ENCODE results near the gene H1-8.
"Not testable (repeated sequence)": the region's sequence is repeated elsewhere in the genome, so short reads cannot be mapped to it uniquely, and the experiment has no call there.

The H1-8 gene

DNA sequence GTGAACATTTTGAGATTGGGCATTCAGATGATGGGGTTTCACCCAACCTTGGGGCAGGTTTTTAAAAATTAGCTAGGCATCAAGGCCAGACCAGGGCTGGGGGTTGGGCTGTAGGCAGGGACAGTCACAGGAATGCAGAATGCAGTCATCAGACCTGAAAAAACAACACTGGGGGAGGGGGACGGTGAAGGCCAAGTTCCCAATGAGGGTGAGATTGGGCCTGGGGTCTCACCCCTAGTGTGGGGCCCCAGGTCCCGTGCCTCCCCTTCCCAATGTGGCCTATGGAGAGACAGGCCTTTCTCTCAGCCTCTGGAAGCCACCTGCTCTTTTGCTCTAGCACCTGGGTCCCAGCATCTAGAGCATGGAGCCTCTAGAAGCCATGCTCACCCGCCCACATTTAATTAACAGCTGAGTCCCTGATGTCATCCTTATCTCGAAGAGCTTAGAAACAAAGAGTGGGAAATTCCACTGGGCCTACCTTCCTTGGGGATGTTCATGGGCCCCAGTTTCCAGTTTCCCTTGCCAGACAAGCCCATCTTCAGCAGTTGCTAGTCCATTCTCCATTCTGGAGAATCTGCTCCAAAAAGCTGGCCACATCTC lies 8.4 kb upstream of the H1-8 start:
- DNase-seq = no peak

DNA sequence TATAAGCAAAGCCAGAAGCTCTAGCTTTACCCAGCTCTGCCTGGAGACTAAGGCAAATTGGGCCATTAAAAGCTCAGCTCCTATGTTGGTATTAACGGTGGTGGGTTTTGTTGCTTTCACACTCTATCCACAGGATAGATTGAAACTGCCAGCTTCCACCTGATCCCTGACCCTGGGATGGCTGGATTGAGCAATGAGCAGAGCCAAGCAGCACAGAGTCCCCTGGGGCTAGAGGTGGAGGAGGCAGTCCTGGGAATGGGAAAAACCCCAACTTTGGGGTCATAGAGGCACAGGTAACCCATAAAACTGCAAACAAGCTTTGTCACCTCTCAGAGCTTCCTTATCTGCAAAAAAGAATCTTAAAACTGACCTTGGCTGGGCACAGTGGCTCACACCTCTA lies 7.9 kb upstream of the H1-8 start:
- no peak for DNase-seq

DNA sequence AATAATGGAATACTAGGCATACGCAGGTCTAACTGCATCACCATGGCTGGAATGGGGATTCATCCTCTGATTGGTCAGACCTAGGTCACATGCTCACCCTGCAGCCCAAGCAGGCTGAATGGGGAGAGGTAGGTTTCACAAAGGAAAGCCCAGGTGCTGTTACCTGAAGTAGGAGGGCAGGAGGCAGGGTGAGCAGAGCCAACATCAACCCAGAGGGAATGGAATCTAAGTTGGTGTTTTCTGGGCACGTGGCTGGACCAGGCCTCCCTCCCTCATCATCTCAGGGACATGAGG lies 6.7 kb upstream of the H1-8 start:
- no peak for DNase-seq

DNA sequence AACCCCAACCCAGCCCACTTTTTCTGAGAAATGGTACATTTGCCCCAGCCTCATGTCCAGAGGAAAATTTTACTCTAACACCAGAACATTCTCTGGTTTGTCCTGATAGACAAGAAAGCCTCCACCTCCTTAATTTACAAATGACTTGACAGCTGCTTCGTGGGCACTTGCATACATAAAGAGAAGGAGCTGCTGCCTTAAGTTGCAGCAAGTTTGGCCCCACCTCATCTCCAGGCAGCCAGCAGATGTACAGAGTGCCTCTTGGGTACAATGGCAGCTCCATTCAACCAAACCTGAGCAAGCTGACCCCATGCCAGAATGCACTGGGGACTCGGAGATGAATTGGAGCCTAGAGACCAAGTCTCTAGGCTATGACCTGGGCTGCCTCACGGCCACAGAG lies 6.2 kb upstream of the H1-8 start:
- no peak for DNase-seq

DNA sequence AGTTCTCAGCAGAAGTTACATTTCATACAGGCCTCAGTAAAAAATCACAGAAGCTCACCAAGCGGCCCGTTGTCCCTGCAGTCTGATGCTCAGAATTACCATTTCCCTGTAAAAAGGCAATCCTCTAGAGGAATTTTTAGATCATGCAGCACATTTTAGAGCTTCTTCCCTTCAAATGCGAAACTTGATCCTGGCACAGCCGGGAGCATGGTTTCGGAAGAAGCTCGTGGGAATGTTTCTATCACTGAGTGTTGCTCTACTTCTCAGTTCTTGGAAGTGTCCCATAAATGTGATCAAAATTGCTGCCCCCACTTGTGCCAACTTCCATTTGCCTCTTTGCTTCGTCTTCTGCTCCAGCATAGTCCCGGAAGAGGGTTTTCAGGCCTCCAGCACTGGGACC lies 3.8 kb upstream of the H1-8 start:
- no peak for DNase-seq

DNA sequence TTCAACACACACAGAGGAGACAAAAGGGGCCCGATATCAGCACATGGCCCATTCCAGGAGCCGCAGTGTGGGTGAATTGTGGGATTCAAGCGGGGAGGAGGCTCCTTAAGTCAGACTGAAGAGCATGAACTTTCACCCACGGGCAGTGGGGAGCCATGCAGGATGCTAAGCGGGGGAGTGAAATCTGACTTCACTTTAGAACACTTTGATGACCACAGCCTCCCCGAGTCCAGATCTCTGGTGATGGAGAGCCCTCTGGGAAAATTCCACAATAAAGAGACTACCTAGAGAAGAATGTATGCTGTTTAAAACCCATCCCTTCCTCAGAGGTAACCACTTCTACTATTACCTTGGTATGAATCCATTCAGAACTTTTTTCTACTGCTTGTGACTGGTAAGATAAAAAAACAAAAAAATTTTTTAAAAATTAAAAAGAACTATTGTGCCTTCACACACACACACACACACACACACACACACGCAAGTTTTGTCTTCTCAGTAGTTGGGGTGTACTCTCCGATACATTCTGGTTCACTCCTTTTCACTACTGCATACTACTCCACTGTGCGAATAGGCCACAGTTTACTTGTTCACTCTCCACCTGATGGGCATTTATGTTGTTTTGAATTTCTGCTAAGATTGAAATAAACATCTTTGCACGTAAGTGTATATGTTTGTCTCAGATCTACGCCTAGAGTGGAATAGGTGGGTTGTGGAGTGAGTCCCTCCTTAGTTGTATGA lies 2.0 kb upstream of the H1-8 start:
- no peak for DNase-seq

DNA sequence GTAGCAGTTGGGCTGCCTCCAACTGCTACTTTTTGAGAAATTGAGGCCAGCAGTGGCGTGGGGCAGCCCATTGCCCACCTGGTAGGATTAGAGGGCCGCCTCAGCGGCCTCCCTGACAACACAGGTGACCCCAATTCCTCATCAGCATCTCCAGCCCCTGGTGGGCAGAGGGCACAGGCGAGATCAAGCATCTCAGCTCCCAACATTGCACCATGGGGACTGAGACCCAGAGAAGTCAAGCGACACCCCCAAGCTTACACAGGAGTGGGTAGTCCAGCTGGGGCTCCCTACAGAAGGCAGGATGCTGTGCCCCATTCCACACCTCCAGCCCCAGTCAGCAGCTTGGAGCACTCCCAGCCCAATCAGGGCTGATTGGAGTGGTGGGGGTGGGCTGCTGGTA lies 228 bp upstream of the H1-8 start:
- no peak for DNase-seq

DNA sequence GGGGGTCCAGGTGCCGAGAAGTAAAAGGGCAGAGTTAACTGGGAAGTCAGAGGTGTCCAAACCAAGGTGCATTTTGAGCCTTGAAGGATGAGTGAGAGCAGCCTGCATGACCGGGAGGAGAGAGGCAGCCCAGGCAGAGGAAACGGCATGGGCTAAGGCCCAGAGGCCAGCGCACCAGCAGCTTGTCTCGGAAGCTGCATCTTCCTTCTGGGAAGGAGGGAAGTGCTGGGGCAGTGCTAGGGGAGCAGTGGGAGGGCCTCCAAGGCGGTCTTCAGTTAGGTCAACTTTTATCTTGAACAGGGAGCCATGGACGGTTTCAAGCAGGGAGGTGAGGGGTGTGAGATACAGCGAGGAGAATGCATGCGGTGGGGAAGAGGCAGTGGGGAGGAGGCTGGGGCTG lies 1.0 kb downstream of the H1-8 start:
- no peak for DNase-seq

DNA sequence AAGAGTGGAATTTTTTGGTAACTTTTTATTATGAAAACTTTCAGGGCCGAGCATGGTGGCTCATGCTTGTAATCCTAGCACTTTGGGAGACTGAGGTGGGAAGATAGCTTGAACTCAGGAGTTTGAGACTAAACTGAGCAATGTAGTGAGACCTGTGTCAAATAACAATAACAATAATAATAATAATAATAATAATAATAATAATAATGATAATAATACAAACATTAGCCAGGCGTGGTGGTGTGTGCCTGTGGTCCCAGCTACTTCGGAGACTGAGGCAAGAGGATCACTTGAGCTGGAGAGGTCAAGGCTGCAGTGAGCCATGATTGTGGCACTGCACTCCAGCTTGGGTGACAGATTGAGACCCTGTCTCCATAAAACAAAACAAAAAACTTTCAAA lies 3.0 kb downstream of the H1-8 start:
- DNase-seq = not testable (repeated sequence)

DNA sequence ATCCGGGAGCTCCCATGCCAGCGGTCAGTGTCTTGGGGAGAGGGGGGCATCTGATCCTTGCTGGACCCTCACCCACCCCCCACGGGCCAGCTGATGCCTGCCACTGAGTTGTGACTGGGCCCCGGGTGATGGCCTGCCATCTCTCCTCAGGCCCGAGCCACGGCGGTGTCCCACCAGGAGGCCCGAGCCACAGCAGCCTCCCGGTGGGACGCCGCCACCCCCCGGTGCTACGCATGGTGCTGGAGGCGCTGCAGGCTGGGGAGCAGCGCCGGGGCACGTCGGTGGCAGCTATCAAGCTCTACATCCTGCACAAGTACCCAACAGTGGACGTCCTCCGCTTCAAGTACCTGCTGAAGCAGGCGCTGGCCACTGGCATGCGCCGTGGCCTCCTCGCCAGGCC lies 4.3 kb downstream of the H1-8 start:
- DNase-seq = no peak

DNA sequence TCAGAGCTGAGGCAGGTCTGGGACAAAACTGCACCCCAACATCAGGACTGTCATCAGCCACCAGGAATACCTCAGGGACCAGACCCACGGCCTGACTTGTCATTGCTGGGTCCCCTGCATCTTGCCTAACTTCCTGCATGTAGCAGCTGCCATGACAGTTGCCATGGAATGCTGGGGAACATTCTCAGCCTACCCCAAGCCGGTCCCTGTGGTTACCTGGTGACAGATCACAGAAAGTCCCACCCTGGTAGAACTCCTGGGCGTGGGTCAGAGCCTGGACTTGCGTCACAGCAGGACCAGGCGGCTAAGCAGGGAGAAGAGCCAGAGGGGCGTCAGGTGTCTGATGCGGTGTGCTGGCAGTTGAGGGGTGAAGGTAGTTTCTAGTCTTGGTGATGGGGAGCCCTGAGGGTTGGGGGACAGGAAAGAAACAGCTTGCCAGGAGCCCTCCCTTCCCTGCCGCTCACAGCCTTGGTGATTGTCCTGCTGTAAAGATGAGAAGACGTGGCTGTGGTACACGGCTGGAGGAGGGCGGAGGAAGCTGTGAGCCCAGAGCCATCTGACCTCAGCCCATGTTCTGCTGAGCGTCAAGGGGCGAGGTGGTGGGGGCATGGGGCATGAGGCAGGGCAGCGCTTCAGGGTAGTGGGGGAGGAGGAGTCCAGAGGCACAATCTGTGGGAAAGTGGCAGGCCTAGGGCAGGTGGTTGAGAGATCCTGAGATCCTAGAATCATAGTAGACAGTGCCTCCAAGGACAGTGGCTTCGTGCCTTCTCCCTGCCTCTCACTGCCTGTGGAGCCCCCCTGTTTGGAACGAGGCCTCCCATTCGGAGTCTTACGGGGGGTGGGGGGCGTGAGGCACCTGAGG lies 5.4 kb downstream of the H1-8 start:
- DNase-seq = no peak

DNA sequence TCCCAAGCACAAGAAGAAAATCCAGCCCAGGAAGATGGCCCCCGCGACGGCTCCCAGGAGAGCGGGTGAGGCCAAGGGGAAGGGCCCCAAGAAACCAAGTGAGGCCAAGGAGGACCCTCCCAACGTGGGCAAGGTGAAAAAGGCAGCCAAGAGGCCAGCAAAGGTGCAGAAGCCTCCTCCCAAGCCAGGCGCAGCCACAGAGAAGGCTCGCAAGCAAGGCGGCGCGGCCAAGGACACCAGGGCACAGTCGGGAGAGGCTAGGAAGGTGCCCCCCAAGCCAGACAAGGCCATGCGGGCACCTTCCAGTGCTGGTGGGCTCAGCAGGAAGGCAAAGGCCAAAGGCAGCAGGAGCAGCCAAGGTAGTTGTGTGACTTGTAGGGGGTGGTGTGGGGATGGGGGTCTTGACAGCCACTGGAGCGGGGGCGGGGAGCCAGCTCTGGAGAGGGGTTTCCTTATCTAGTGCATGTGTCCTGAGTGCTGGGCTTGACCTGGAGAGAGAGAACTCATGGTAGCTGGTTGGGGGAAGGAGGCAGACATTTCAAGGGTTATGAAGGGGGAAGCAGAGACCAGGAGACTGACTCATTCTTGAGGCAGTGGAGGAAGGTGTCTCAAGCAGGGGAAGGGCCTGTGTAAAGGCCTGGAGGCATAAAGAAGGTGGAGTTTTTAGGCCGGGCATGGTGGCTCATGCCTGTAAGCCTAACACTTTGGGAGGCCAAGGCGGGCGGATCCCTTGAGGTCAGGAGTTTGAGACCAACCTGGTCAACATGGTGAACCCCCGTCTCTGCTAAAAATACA lies 6.2 kb downstream of the H1-8 start:
- no peak for DNase-seq

DNA sequence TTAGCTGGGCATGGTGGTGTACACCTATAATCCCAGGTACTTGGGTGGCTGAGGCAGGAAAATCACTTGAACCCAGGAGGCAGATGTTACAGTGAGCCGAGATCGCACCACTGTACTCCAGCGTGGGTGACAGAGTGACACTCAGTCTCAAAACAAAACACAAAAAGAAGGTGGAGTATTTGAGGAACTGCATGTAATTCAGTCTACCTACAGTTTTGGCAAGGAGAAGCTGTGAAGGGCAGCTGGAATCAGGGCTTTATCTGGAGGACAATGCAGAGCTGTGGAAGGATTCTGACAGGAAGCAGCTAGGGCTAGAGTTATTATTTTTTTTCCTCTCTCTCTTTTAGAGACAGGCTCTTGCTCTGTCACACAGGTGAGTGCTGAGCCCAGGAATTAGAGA lies 6.8 kb downstream of the H1-8 start:
- no peak for DNase-seq

DNA sequence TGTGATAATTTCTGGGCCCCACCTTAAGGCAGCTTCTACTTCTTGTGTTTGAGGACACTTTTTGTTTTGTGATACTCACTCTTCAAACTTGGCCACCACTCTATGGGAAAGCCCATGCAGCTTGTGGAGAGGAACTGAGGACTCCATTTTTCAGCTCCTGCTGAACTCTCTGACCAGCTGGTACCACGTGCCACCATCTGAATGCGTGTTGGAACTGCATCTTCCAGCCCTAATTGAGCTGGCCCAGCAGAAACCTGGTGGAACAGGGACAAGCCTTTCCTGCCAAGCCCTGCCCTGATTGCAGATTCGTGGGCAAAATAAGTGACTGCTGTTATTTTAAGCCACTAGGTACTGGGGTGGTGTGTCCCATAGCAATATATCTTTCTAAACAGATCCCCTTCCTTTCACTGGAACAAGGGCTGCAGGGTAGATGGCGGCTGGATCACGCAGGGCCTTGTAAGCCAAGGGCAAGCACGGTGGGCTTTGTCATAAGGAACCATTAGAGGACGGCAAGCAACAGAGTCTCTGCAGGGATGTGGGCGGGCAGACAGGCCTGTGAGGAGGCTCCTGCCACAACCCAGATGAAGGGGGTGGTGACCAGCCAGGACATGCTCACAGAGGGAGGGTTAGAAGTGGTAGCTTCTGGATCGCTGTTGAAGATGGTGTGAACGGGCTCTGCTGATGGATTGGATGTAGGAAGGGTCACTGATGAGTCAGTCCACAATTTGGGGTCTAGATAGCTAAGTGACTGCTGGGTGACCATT lies 9.5 kb downstream of the H1-8 start:
- DNase-seq = no peak

DNA sequence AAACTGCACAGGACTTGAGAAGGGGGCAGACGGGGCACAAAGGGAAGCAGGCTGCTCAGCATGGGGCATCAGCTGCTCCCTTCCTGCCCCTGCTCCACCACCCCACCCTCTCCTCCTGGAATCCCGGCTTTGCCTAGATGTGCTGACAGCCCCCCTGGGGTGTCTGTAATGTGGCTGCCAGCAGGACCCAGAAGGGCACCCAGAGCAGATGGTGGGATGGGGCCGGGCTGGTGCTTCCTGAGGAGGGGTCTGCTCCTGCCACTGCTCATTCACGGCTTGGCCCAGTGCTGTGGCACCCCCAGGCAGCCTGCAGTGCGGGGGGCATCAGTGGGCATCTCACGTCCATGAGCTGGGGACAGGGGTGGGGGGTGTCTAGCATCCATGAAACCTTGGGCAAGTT lies 10.2 kb downstream of the H1-8 start:
- DNase-seq = no peak

DNA sequence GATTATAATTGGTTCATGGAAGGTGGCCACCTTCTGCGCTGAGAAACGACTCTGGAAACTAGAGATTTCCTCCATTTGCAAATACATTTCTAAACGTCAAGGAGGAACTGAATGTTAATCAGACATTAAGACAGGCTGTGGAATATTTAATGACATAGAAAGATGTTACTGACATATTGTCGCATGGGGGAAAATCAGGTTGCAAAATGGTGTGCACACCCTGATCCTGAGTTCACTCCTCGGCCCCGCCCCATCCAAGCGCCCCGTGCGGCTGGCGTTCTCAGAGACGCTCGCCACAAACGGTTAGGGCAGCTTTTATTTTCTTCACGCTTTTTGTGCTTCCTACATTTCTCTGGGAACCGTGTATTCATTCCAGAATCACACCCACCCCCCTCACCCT lies 10.7 kb downstream of the H1-8 start:
- DNase-seq = no peak

DNA sequence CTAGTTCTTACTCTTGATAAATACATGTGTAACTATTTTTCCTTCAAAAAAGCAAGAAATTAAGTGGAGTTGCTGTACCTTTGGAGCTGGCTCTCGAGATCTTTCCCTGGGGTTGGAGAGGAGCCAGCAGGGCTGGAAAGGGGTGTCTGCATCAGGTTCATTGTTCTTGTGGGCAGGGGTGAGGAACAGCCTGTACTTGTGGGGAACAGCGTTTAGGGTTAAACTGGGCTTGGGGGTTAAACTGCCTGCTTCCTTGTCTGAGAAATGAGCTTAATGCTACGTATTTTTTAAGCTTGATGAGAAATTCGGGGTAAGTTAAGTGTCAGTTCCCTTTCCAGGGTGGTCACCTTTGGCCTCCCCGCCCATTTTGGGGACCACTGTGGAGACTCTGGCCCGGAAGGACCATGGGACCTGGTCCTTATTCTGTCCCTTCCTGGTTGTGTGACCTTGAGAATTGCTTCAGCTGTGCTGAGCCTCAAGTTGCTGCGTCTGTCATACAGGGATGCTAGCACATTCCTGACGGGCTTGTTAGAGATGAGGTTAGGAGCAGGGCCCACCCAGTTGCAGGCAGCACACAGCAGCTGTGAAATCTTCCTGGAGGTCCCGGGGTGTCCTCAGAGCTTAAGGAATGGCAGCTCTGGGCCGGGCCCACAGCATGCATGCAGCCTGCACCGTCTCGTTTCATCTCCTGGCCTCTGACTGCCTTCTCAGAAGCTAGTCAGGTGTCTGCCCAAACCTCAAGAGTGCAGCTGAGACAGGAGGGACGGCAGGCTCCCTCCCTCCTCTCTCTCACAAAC lies 11.6 kb downstream of the H1-8 start:
- DNase-seq = no peak

DNA sequence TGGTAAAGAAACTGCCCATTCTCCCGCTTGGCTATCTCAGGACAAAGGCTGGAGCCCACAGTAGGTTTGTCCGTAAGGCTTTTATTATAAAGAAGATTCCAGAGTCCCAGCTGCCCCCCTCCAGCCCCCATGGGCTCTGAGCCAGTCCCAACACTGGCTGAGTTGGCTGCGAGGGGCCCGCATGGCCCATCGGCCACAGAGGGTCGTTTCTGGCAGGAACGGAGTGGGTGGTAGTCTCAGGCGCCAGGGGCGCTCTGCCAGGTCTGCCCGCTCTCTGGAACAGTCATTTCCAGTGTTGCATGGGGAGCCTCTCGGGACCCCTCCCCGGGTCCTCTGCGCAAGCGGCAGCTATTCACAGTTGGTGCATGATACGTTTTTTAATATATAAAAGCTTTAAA lies 12.2 kb downstream of the H1-8 start:
- no peak for DNase-seq

DNA sequence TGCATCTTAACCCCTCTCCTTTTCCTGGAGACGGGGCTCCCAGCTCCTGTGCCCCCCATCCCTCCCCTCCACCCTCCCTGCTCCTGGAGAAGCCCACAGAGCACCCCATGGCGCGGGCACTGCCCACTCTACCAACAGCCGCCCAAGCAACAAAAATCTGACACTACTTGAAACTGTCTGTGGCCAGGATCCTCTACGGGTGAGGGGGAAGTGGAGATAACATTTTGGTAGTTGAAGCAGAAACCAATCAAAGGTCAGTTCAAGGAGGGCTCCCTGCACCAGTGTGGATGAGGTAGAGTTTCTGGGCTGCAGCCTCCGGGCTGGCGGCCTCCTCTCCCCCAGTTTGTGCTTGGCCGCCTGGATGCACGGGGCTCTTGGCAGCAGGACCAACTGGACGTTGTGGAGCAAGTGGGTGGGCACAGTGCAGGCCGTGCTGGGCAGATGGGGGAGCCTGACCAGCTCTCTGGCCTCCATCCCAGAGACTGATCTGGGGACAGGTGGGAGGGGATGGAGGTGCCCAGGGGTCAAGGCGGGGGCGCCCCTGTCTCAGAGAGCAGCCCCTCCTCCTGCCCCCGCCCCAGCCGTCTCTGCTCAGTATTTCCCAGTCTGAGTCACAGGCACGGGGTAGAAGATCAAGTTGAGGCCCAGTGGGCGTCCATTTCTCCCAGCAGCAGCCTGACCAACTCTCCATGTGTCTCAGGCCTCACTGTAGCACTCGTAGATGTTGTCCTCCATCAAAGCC lies 12.8 kb downstream of the H1-8 start:
- no peak for DNase-seq

DNA sequence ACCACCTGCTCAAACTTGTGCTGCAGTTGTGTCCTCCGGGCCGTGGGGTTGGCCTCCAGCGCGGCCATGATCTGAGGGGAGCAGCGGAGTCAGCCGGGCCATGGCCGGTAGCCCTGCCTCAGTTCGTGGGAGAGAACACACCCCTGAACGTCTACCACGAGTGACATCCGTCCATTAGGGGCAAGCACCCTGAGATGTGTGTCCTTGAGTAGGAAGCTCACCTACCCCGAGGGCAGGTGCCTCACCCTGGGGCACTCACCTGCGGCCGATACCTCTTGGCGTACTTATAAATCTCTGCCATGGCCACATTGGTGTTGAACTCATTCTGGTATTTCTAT lies 13.4 kb downstream of the H1-8 start:
- no peak for DNase-seq

DNA sequence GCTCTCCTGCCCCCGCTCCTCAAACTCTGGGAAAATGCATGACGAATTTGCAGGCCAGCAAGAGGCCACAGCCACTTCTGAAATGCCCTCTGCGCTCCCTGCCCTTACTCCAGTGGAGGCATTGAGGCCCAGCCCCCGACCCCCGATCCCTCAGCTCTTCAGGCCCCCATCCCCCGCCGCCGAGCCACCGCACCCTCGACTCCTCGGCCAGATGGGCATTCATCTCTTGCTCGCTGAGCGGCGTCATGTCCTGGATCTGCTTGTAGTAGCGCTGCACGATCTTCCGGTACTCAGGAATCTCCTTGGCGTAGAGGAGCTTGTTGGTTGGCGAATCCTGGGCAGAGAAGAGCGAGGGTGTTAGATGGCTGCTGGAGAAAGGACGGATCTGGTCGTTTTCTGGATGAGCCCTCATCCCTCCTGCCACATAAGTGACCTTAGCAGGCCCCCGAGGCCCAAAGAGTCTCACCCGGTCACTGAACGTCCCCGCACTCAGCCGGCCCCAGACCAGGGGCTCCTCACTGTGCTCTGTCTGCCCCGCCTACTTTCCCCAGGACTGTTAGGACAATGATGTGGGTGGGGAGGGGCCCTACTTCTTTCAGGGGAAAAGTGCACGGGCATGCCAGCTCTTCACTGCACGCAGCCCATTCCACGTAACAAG lies 14.0 kb downstream of the H1-8 start:
- no peak for DNase-seq
